NCI-H2029 treated with DMSO at 0.1 percent for 48 hours (cell line): Measurements from ENCODE around the gene NRGN.
A peak's percentile ranks its signal among the peaks of the same experiment; 100 is the strongest.

Source experiments
- DNase-seq: peaks from one replicate; lab custom pipeline; 2025; lab: John Stamatoyannopoulos, UW

The NRGN gene

GRCh38 chr11:124740277-124740882 lies 638 bp downstream of the NRGN start:
- DNase-seq, result no peak

- no peak for DNase-seq
Measured at GRCh38 chr11:124742555-124742954, 2.8 kb downstream of the NRGN start.

- no peak for DNase-seq
Measured at GRCh38 chr11:124743050-124743449, 3.3 kb downstream of the NRGN start.

- no peak for DNase-seq
Measured at GRCh38 chr11:124745270-124745834, 5.6 kb downstream of the NRGN start.

GRCh38 chr11:124745835-124746620 lies 6.3 kb downstream of the NRGN start:
- DNase-seq, result no peak

GRCh38 chr11:124746621-124747243 lies 7.0 kb downstream of the NRGN start:
- peak; percentile 15 for DNase-seq

GRCh38 chr11:124747406-124748099 lies 7.8 kb downstream of the NRGN start:
- no peak for DNase-seq

- DNase-seq, result no peak
Measured at GRCh38 chr11:124748100-124748418, 8.3 kb downstream of the NRGN start.

GRCh38 chr11:124748481-124749343 lies 9.0 kb downstream of the NRGN start:
- no peak for DNase-seq

- DNase-seq, result no peak
Measured at GRCh38 chr11:124749912-124750311, 10.2 kb downstream of the NRGN start.

GRCh38 chr11:124751391-124751740 lies 11.6 kb downstream of the NRGN start:
- DNase-seq, result no peak

GRCh38 chr11:124751741-124752470 lies 12.2 kb downstream of the NRGN start, which contains the start of gene VSIG2:
Gene VSIG2 (minus strand): TSS chr11:124752255. CDS start chr11:124752137, 118 bp downstream.
- no peak for DNase-seq

GRCh38 chr11:124752471-124753102 lies 12.8 kb downstream of the NRGN start:
- DNase-seq, result no peak

- no peak for DNase-seq
Measured at GRCh38 chr11:124753205-124753604, 13.5 kb downstream of the NRGN start.

- no peak for DNase-seq
Measured at GRCh38 chr11:124753624-124754023, 13.9 kb downstream of the NRGN start.

- DNase-seq, result no peak
Measured at GRCh38 chr11:124754309-124754708, 14.6 kb downstream of the NRGN start.

- DNase-seq, result no peak
Measured at GRCh38 chr11:124754710-124755109, 15.0 kb downstream of the NRGN start.

- DNase-seq, result no peak
Measured at GRCh38 chr11:124756033-124756752, 16.5 kb downstream of the NRGN start.

- no peak for DNase-seq
Measured at GRCh38 chr11:124756753-124757227, 17.0 kb downstream of the NRGN start.
